ENCODE measurements around the gene SGK1.
"Not testable (repeated sequence)": the region's sequence is repeated elsewhere in the genome, so short reads cannot be mapped to it uniquely, and the experiment has no call there.

Gene SGK1

GRCh38 chr6:134190883-134191282 lies 127.0 kb downstream of the SGK1 start:
- no peak for DNase-seq (ENCODE audit: low read depth in 3 of 3)

DNA sequence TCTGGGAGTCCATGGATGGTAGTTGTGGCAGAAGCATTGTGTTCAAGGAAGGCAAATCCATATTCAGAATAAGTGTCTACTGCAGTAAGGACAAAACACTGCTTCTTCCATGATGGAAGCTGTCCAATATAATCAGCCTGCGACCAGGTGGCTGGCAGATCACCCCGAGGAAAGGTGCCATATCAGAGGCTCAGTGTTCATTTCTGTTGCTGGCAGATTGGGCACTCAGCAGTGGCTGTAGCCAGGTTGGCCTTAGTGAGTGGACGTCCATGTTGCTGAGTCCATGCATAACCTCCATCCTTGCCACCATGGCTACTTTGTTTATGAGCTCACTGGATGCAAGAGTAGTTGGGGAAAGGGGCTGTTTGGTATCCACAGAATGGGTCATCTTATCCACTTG lies 130.2 kb downstream of the SGK1 start:
- no peak for DNase-seq (ENCODE audit: low read depth in 3 of 3)

- DNase-seq (ENCODE audit: low read depth in 3 of 3) = no peak
Observed at GRCh38 chr6:134187154-134187553, 130.8 kb downstream of the SGK1 start.

GRCh38 chr6:134186355-134186754 lies 131.6 kb downstream of the SGK1 start:
- DNase-seq (ENCODE audit: low read depth in 3 of 3) = no peak

DNA sequence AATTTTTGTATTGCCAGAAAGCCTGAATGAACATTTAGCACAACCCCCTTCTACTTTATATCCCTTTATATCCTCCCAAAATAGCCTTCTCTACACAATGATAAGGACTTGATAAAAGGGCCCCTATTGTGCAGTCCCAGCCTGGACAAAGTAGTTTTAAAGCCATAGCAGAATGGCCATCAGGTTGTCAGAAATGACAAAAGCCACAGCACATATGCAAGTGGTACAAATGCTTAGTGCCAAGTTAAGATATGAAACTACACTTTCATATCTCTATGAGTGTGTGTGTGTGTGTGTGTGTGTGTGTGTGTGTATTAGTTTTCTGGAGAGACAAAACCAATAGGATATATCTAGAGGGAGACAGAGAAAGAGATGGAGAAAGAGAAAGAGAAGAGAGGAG lies 132.6 kb downstream of the SGK1 start:
- no peak for DNase-seq (ENCODE audit: low read depth in 3 of 3)

DNA sequence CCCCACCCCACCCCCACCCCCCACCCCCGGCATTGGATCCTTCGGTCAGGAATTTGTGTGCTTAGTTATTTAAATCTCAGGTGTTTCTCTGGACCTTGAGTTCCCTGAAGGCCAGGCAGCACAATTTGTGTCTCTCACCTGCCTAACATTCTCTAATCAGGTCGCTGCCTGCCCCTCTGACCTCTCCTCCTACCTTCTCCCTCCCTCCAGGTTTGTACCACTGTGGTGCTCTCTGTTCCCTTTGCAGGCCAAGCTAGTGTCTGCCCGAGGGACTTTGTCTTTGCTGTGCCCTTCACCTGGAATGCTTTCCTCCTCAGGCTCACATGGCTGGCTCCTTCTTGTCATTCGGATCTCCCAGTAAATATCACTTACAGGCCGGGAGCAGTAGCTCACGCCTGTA lies 134.1 kb downstream of the SGK1 start:
- DNase-seq (ENCODE audit: low read depth in 3 of 3) = no peak

GRCh38 chr6:134182528-134182927 lies 135.4 kb downstream of the SGK1 start:
- DNase-seq (ENCODE audit: low read depth in 3 of 3) = no peak

DNA sequence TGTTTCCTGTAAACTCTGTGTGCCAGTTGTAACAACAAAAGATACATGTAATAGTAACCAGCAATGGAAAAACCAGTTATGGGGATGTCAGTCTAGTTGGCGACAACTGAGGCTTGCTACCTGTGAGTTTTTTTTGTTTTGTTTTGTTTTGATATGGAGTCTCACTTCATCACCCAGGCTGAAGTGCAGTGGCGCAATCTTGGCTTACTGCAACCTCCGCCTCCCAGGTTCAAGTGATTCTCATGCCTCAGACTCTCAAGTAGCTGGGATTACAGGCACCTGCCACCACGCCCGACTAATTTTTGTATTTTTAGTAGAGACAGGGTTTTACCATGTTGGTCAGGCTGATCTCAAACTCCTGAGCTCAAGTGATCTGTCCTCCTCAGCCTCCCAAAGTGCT lies 136.2 kb downstream of the SGK1 start:
- not testable (repeated sequence) for DNase-seq (ENCODE audit: low read depth in 3 of 3)

DNA sequence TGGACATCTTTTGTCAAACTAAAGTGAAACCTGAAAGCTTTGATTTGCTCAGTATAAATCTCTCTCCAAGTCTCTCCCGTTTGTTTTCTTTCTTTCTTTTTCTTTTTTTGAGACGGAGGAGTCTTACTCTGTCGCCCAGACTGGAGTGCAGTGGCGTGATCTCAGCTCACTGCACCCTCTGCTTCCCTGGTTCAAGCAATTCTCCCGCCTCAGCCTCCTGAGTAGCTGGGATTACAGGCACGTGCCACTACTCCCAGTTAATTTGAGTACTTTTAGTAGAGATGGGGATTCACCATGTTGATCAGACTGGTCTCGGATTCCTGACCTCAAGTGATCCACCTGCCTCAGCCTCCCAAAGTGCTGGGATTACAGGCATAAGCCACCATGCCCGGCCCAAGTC lies 136.7 kb downstream of the SGK1 start:
- DNase-seq (ENCODE audit: low read depth in 3 of 3) = not testable (repeated sequence)

GRCh38 chr6:134180540-134180939 lies 137.4 kb downstream of the SGK1 start:
- not testable (repeated sequence) for DNase-seq (ENCODE audit: low read depth in 3 of 3)

DNA sequence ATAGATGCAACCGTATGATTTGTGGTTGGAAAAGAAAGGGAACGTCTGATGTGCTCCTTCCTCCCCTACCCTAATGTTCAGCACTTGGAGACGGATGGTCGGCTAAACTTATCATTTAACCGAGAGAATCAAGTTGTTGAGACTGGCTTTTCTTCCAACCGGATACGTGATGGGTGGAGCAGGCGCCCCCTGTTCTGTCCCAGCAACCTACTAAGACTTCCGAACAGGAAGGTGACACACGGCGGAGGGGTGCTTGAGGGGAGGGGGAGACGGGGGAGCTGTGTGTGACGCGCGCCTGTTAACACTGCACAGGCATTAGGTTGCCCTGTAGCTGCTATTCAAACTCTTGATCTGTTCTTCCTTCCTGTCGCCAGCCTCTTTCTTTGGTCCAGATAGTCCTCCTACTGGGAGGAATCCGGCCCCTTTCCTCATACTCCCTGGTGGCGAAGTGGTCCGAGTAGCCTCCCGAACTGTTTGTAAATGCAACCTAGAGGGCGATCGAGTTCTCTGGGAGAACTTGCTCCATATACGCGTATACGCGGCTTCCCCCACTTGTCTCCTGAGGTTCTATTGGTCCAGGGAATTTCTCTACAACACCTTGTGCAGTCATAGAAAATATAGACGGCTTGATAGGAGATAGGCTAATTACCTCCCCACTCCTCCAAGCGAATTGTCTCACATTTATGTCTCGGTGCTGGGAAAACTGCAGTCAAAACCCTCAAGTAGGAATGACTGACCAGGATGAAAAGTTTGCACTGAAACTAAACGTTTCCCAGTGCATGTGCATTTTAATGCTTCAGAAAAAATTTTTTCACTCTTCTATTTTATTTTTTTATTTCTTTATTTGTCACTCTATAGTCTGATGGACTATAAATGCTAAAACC lies 139.5 kb downstream of the SGK1 start:
- peak; percentile 52 to 70 (median 67) for DNase-seq (ENCODE audit: low read depth in 3 of 3)

DNA sequence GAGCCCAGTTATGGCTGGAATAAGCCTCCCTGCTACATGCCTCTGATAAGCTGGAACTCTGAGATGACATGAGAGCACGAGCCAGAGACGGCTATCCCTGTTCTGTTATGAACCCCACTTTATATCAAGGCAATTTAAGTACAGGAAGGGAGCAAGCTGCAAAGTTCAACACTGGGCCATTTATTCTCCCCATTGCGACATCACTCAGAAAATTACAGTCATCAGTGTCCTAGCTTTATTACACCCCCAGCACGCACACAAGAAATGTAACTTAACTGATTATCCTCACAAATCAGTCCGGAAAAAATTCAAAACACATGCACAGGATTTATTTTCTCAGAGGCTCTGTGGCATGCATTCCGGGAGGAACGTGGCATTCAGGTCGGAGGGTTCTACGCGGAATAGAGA lies 140.2 kb downstream of the SGK1 start:
- no peak for DNase-seq (ENCODE audit: low read depth in 3 of 3)

DNA sequence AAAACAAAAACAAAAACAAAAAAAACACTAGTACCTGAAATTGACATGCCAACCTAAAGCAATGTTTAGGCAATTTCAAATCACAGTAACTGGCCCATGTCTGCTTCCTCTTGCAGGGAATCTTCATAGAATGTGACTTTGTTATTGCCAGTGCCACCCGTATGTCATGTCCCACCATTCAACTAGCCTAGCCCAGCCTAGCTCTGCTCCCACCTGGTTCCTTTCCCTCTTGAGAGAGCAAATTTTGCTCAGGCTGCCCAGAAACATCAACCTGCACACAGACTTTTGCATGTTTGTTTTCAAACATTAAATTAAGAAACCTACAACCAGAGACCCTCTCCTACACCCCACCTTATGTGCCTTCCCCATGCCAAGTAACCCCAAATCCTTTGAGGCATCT lies 140.7 kb downstream of the SGK1 start:
- no peak for DNase-seq (ENCODE audit: low read depth in 3 of 3)

- no peak for DNase-seq (ENCODE audit: low read depth in 3 of 3)
Observed at GRCh38 chr6:134176264-134176975, 141.5 kb downstream of the SGK1 start.

- peak in 2 of 3 donors; percentile 10 to 26 for DNase-seq (ENCODE audit: low read depth in 3 of 3)
Observed at GRCh38 chr6:134175532-134176263, 142.2 kb downstream of the SGK1 start.

DNA sequence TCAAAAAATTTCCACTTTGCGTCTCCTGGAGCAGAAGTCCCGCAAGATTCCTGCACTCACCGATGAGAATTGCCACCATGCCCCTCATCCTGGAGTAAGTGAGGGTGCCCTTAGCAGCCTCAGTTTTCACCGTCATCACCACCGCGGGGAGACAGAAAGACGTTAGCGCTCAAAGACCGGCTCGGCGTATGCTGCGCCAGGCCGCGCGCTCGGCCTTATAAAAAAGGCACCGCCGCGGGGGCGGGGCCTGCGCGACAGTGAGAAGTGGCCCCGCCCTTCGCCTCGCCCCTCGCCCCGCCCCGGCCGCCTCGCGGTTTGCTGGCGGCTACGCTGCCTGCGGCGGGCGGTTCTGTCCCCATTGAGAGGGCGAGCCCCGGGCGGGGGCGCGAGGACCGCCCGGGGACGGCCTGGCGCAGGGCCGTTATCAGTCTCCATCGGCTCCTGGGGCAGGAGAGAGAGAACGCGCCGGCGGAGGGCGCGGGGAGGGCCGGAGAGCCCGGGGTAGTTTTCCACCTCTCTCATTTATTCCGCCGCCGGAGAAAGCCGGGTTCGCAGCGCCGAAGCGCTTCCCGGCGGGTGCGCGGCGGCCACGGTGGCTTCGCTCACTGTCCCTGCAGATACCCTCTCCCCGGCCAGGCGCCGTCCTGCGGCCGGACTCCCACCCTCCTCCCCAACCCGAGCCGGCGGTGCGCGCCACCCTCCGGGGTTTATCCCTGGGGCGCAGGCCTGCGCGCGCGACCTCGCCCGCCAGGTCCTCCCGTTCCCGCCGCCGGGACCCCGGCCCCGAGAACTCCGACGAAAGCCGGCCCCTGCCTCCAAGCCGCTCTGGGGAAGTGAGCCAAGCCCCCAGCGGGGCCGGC lies 143.0 kb downstream of the SGK1 start:
- peak; percentile 85 to 93 (median 88) for DNase-seq (ENCODE audit: low read depth in 3 of 3)

DNA sequence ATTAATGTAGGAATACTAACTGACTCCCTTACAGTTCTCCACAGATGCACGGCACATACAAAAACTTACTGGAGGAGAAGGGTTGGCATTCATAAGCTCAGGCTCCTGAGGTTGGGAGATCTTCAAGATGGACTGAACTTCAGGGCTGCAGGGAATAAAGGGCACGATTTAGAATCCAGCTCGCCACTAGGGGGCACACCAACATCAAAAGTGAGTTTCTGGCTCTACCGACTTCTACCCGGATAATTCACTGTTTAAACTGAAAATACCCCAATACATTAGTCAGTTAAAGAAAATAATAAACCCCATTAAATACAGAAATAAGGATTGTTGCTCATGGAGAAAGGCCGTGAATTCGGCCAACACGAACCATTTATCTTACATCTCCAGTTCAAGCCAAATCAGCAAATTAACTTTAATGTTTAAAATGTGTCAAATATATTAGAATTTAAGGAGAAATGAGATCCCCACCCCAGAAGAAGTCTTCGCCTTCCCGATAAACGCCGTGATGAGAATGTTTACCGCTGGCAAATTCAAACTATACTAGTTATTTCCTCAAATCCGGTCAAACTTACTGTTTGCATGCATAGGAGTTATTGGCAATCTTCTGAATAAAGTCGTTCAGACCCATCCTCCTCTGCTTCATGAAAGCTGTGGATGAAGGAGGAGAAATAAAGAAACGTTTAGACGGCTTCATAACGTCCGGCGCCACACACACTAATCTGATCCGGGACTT lies 143.8 kb downstream of the SGK1 start:
- DNase-seq (ENCODE audit: low read depth in 3 of 3) = peak; percentile 63 to 83 (median 83)

DNA sequence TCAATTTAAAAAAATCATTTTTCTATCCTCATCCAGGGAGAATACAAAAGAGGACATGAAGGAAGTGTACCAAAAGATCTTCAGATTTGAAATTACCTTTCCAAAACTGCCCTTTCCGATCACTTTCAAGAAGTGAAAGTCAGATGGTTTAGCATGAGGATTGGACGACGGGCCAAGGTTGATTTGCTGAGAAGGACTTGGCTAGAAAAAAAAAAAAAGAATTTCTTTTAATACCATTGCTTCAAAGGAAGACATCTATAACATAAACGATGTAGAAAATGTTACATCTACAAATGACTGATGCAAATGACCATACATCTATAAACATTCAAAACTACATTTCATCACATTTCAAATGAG lies 144.6 kb downstream of the SGK1 start:
- DNase-seq (ENCODE audit: low read depth in 3 of 3) = no peak

DNA sequence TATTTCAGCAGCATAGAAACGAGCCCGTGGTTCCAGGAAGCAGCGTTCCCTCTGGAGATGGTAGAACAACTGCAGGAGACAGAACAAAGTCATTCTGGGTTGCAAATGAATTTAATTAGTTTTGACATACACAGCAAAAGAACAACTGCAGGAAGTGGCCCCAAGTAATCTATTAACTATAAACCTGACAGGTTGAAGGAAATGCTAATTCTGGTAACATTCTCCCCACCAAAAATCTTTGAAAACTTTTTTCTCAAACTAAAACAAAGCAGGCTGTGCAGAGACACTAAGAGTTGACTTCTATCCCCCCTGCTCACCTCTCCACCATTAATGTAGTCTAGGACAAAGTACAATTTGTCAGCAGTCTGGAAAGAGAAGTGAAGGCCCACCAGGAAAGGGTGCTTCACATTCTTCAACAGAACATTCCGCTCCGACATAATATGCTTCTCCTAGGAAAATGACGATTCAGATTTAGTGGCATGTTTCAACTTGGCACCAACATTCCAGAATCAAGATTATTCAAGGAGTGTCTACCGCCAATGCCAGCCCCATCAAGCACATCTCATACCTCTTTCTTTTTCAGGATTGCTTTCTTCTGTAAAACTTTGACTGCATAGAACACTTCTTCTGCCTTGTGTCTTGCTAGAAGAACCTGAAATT lies 145.1 kb downstream of the SGK1 start:
- DNase-seq (ENCODE audit: low read depth in 3 of 3) = no peak

GRCh38 chr6:134172020-134172705 lies 145.7 kb downstream of the SGK1 start:
- DNase-seq (ENCODE audit: low read depth in 3 of 3) = no peak
